SK-N-SH treated with all-trans-retinoic acid at 6 μM for 48 hours (cell line): ENCODE results near the gene BIRC2.

ENCODE experiments used
- ATAC-seq: fragments of 200-7000 bp; cut with Tn5 transposase; 3 replicates; pipeline ENCODE4 v1.9.1; 2020; ENCODE audit warnings: mild to moderate bottlenecking, moderate library complexity
- ARNTL ChIP-seq: fragments of 450-650 bp; formaldehyde crosslinking; IDR thresholded peaks from 2 replicates; pipeline ENCODE4 v1.5.0; 2020; ENCODE audit warnings: low read depth, mild to moderate bottlenecking, moderate library complexity, borderline replicate concordance
- BACH2 ChIP-seq: fragments of 250-450 bp; sonication (Bioruptor Pico); IDR thresholded peaks from 2 replicates; pipeline ENCODE4 v1.9.0; 2021; ENCODE audit warnings: mild to moderate bottlenecking, borderline replicate concordance
- CREB5 ChIP-seq: fragments of 250-450 bp; sonication (Bioruptor Pico); IDR thresholded peaks from 2 replicates; pipeline ENCODE4 v1.5.1; 2020; ENCODE audit warnings: low read depth, mild to moderate bottlenecking, moderate library complexity
- CSDC2 ChIP-seq: fragments of 250-450 bp; sonication (Bioruptor Pico); IDR thresholded peaks from 2 replicates; pipeline ENCODE4 v1.5.0; 2020; ENCODE audit warnings: mild to moderate bottlenecking, moderate library complexity
- CSRNP3 ChIP-seq: fragments of 250-450 bp; sonication (Bioruptor Pico); IDR thresholded peaks from 2 replicates; pipeline ENCODE4 v1.5.1; 2021; ENCODE audit warnings: mild to moderate bottlenecking, moderate library complexity
- ESRRG ChIP-seq: fragments of 250-450 bp; sonication (Bioruptor Pico); IDR thresholded peaks from 2 replicates; pipeline ENCODE4 v1.6.1; 2021; ENCODE audit warnings: mild to moderate bottlenecking
- ISL1 ChIP-seq: fragments of 250-450 bp; sonication (Bioruptor Pico); IDR thresholded peaks from 2 replicates; pipeline ENCODE4 v2.1.2; 2022; ENCODE audit warnings: mild to moderate bottlenecking, moderate library complexity
- OSR1 ChIP-seq: fragments of 250-450 bp; sonication (Bioruptor Pico); IDR thresholded peaks from 2 replicates; pipeline ENCODE4 v1.8.0; 2022; ENCODE audit warnings: moderate library complexity, mild to moderate bottlenecking, inconsistent platforms
- PATZ1 ChIP-seq: fragments of 250-450 bp; sonication (Bioruptor Pico); IDR thresholded peaks from 2 replicates; pipeline ENCODE4 v1.8.0; 2020; ENCODE audit warnings: mild to moderate bottlenecking, moderate library complexity, borderline replicate concordance
- POU6F1 ChIP-seq: fragments of 250-450 bp; sonication (Bioruptor Pico); IDR thresholded peaks from 2 replicates; pipeline ENCODE4 v1.8.0; 2021; ENCODE audit warnings: low read depth, mild to moderate bottlenecking, moderate library complexity, borderline replicate concordance
- PPARA ChIP-seq: fragments of 250-450 bp; sonication (Bioruptor Pico); IDR thresholded peaks from 2 replicates; pipeline ENCODE4 v1.5.0; 2020; ENCODE audit warnings: mild to moderate bottlenecking, borderline replicate concordance
- SNAI2 ChIP-seq: fragments of 250-450 bp; sonication (Bioruptor Pico); IDR thresholded peaks from 2 replicates; pipeline ENCODE4 v1.5.0; 2020; ENCODE audit warnings: mild to moderate bottlenecking, moderate library complexity
- TCF4 ChIP-seq: fragments of 250-450 bp; sonication (Bioruptor Pico); IDR thresholded peaks from 2 replicates; pipeline ENCODE4 v1.8.0; 2021; ENCODE audit warnings: mild to moderate bottlenecking, moderate library complexity, borderline replicate concordance
- TOX ChIP-seq: fragments of 250-450 bp; sonication (Bioruptor Pico); IDR thresholded peaks from 2 replicates; pipeline ENCODE4 v1.8.0; 2021; ENCODE audit warnings: mild to moderate bottlenecking, moderate library complexity, borderline replicate concordance
- TSHZ2 ChIP-seq: fragments of 250-450 bp; sonication (Bioruptor Pico); IDR thresholded peaks from 2 replicates; pipeline ENCODE4 v1.5.0; 2020; ENCODE audit warnings: mild to moderate bottlenecking, moderate library complexity
- ZC3H10 ChIP-seq: fragments of 250-450 bp; sonication (Bioruptor Pico); IDR thresholded peaks from 2 replicates; pipeline ENCODE4 v1.5.1; 2021; ENCODE audit warnings: mild to moderate bottlenecking, moderate library complexity
- ZFP3 ChIP-seq: fragments of 250-450 bp; sonication (Bioruptor Pico); IDR thresholded peaks from 2 replicates; pipeline ENCODE4 v1.5.0; 2020; ENCODE audit warnings: mild to moderate bottlenecking, moderate library complexity
- ZFP30 ChIP-seq: fragments of 450-650 bp; formaldehyde crosslinking; IDR thresholded peaks from 2 replicates; pipeline ENCODE4 v1.5.0; 2022; ENCODE audit warnings: mild to moderate bottlenecking, moderate library complexity
- ZNF565 ChIP-seq: fragments of 450-650 bp; formaldehyde crosslinking; conservative IDR thresholded peaks from 2 replicates; pipeline ENCODE4 v1.5.0; 2020; ENCODE audit warnings: low read depth, mild to moderate bottlenecking, moderate library complexity
- ZNF70 ChIP-seq: fragments of 450-650 bp; formaldehyde crosslinking; IDR thresholded peaks from 2 replicates; pipeline ENCODE4 v1.5.0; 2020; ENCODE audit warnings: mild to moderate bottlenecking, moderate library complexity
- ZNF8 ChIP-seq: fragments of 450-650 bp; formaldehyde crosslinking; IDR thresholded peaks from 2 replicates; pipeline ENCODE4 v1.5.0; 2020; ENCODE audit warnings: mild to moderate bottlenecking, moderate library complexity

Gene BIRC2

GRCh38 chr11:102323542-102324251 is 23.3 kb upstream of the BIRC2 start:
- TF ChIP-seq PPARA (no peak), OSR1 (CRISPR knock-in tag) (no peak), TCF4 (CRISPR knock-in tag) (no peak), TSHZ2 (CRISPR knock-in tag) (no peak), CSRNP3 (CRISPR knock-in tag) (no peak), TOX (CRISPR knock-in tag) (no peak), POU6F1 (no peak), ESRRG (CRISPR knock-in tag) (no peak), SNAI2 (no peak), CSDC2 (CRISPR knock-in tag) (no peak), CREB5 (CRISPR knock-in tag) (no peak), ZFP3 (CRISPR knock-in tag) (no peak), ARNTL (no peak), ZC3H10 (CRISPR knock-in tag) (no peak), ZFP30 (CRISPR knock-in tag) (no peak), ZNF8 (CRISPR knock-in tag) (no peak)
- TF ChIP-seq, all 23 proteins: peak for 0
- ATAC-seq, result peak; percentile 71; the same call in 2 of the 3 replicates

- no peak for TF ChIP-seq ZNF70 (CRISPR knock-in tag)
- TF ChIP-seq OSR1 (CRISPR knock-in tag), result no peak
- TF ChIP-seq PPARA, result no peak
- no peak for TF ChIP-seq BACH2
- no peak for TF ChIP-seq ISL1 (CRISPR knock-in tag)
- TF ChIP-seq CREB5 (CRISPR knock-in tag), result no peak
- no peak for TF ChIP-seq CSRNP3 (CRISPR knock-in tag)
- no peak for TF ChIP-seq PATZ1 (CRISPR knock-in tag)
- TF ChIP-seq ZNF565 (CRISPR knock-in tag), result no peak
- ATAC-seq, result no peak
Observed at GRCh38 chr11:102325088-102325487, 21.9 kb upstream of the BIRC2 start.
